HEK293 (cell line): ENCODE data around the gene KIFC1.

Source experiments
- CTCF ChIA-PET: fragments of 350-600 bp; formaldehyde crosslinking; extraction: SDS; loops from one replicate; lab custom pipeline; 2021; ENCODE audit warnings: antibody characterized with exemption; lab: Yijun Ruan, JAX
- POLR2A ChIA-PET: fragments of 300-600 bp; formaldehyde crosslinking; extraction: SDS; loops from one replicate; lab custom pipeline; 2020; ENCODE audit warnings: antibody characterized with exemption, inconsistent platforms; lab: Yijun Ruan, JAX
- H3K27ac ChIP-seq: fragments of 200-500 bp; sonication (Bioruptor generic); 2 replicates; pipeline ENCODE4 v1.5.1; 2014; ENCODE audit warnings: low read depth, low read length, control low read depth, inconsistent platforms; ENCODE audit errors: extremely low read depth
- H3K36me3 ChIP-seq, 2 experiments: fragments of 200-500 bp in 1 of 2; sonication (Bioruptor generic) in 1 of 2; 1 replicate in 1 of 2; 2 replicates in 1 of 2; pipeline ENCODE4 v1.5.1; 2014 to 2017; ENCODE audit warnings: inconsistent platforms in 2 of 2, low read length in 2 of 2; ENCODE audit not compliant: control insufficient read depth in 2 of 2, insufficient read depth in 1 of 2
- H3K4me1 ChIP-seq: fragments of 200-500 bp; sonication (Bioruptor generic); 2 replicates; pipeline ENCODE4 v1.5.1; 2014; ENCODE audit warnings: mild to moderate bottlenecking, low read length, inconsistent platforms; ENCODE audit not compliant: control insufficient read depth, insufficient read depth
- H3K4me3 ChIP-seq: 2 replicates; pipeline ENCODE4 v1.5.1; 2011; ENCODE audit warnings: low read depth, mild to moderate bottlenecking, control low read depth, low read length, moderate library complexity
- H3K9me3 ChIP-seq: fragments of 200-500 bp; sonication (Bioruptor generic); 2 replicates; pipeline ENCODE4 v1.5.1; 2014; ENCODE audit warnings: low read depth, low read length, inconsistent platforms; ENCODE audit not compliant: control insufficient read depth, insufficient read depth
- BCL11B ChIP-seq: fragments of 450-650 bp; formaldehyde crosslinking; IDR thresholded peaks from 2 replicates; pipeline ENCODE4 v1.5.1; 2016; ENCODE audit warnings: low read depth, missing biosample characterization, missing genetic modification characterization
- GLIS1 ChIP-seq: fragments of 450-650 bp; formaldehyde crosslinking; IDR thresholded peaks from 2 replicates; pipeline ENCODE4 v1.5.1; 2016; ENCODE audit warnings: missing biosample characterization, missing genetic modification characterization
- GLIS2 ChIP-seq: fragments of 450-650 bp; formaldehyde crosslinking; IDR thresholded peaks from 2 replicates; pipeline ENCODE4 v1.5.1; 2016; ENCODE audit warnings: missing biosample characterization, missing genetic modification characterization
- PRDM4 ChIP-seq: fragments of 450-650 bp; formaldehyde crosslinking; IDR thresholded peaks from 2 replicates; pipeline ENCODE4 v1.5.1; 2017; ENCODE audit warnings: missing biosample characterization, missing genetic modification characterization
- SCRT2 ChIP-seq: fragments of 450-650 bp; formaldehyde crosslinking; IDR thresholded peaks from 2 replicates; pipeline ENCODE4 v1.5.1; 2016; ENCODE audit warnings: missing biosample characterization, missing genetic modification characterization
- SP7 ChIP-seq: fragments of 450-650 bp; formaldehyde crosslinking; IDR thresholded peaks from 2 replicates; pipeline ENCODE4 v1.5.1; 2016; ENCODE audit warnings: missing biosample characterization, missing genetic modification characterization
- ZBTB1 ChIP-seq: fragments of 450-650 bp; formaldehyde crosslinking; IDR thresholded peaks from 2 replicates; pipeline ENCODE4 v1.5.1; 2016; ENCODE audit warnings: missing biosample characterization, missing genetic modification characterization
- ZIC2 ChIP-seq: fragments of 450-650 bp; formaldehyde crosslinking; IDR thresholded peaks from 2 replicates; pipeline ENCODE4 v1.5.1; 2016; ENCODE audit warnings: missing biosample characterization, missing genetic modification characterization
- ZNF112 ChIP-seq: fragments of 450-650 bp; formaldehyde crosslinking; IDR thresholded peaks from 2 replicates; pipeline ENCODE4 v1.5.0; 2017; ENCODE audit warnings: missing biosample characterization, missing genetic modification characterization
- ZNF132 ChIP-seq: fragments of 450-650 bp; formaldehyde crosslinking; IDR thresholded peaks from 2 replicates; pipeline ENCODE4 v1.5.1; 2017; ENCODE audit warnings: missing biosample characterization, missing genetic modification characterization, borderline replicate concordance
- ZNF157 ChIP-seq: fragments of 450-650 bp; formaldehyde crosslinking; IDR thresholded peaks from 2 replicates; pipeline ENCODE4 v1.5.1; 2016; ENCODE audit warnings: missing biosample characterization, missing genetic modification characterization
- ZNF169 ChIP-seq: fragments of 450-650 bp; formaldehyde crosslinking; IDR thresholded peaks from 2 replicates; pipeline ENCODE4 v1.5.1; 2016; ENCODE audit warnings: missing biosample characterization, missing genetic modification characterization
- ZNF341 ChIP-seq: fragments of 450-650 bp; formaldehyde crosslinking; IDR thresholded peaks from 2 replicates; pipeline ENCODE4; 2016; ENCODE audit warnings: low read depth, missing biosample characterization, missing genetic modification characterization
- ZNF350 ChIP-seq: fragments of 450-650 bp; formaldehyde crosslinking; IDR thresholded peaks from 2 replicates; pipeline ENCODE4 v1.5.0; 2017; ENCODE audit warnings: missing biosample characterization, mild to moderate bottlenecking, missing genetic modification characterization
- ZNF510 ChIP-seq: fragments of 450-650 bp; formaldehyde crosslinking; IDR thresholded peaks from 2 replicates; pipeline ENCODE4 v1.5.1; 2018; ENCODE audit warnings: mild to moderate bottlenecking, missing genetic modification characterization, missing biosample characterization; ENCODE audit not compliant: insufficient replicate concordance
- ZNF555 ChIP-seq: fragments of 450-650 bp; formaldehyde crosslinking; conservative IDR thresholded peaks from 2 replicates; pipeline ENCODE4 v1.5.1; 2017; ENCODE audit warnings: missing biosample characterization, mild to moderate bottlenecking, missing genetic modification characterization, inconsistent platforms
- ZNF558 ChIP-seq: fragments of 450-650 bp; formaldehyde crosslinking; IDR thresholded peaks from 2 replicates; pipeline ENCODE4 v1.5.1; 2016; ENCODE audit warnings: missing biosample characterization, missing genetic modification characterization
- ZNF654 ChIP-seq: fragments of 450-650 bp; formaldehyde crosslinking; IDR thresholded peaks from 2 replicates; pipeline ENCODE4 v1.5.1; 2016; ENCODE audit warnings: low read depth, missing biosample characterization, missing genetic modification characterization
- ZNF660 ChIP-seq: fragments of 450-650 bp; IDR thresholded peaks from 2 replicates; pipeline ENCODE4 v1.5.1; 2018; ENCODE audit warnings: missing biosample characterization, mild to moderate bottlenecking, missing genetic modification characterization
- ZNF670 ChIP-seq: fragments of 450-650 bp; formaldehyde crosslinking; IDR thresholded peaks from 2 replicates; pipeline ENCODE4 v1.5.1; 2016; ENCODE audit warnings: missing biosample characterization, missing genetic modification characterization, low read depth
- ZNF707 ChIP-seq: fragments of 450-650 bp; formaldehyde crosslinking; IDR thresholded peaks from 2 replicates; pipeline ENCODE4 v1.5.1; 2016; ENCODE audit warnings: missing biosample characterization, missing genetic modification characterization
- ZNF76 ChIP-seq: fragments of 450-650 bp; formaldehyde crosslinking; IDR thresholded peaks from 2 replicates; pipeline ENCODE4; 2016; ENCODE audit warnings: low read depth, missing biosample characterization, missing genetic modification characterization, borderline replicate concordance
- ZNF785 ChIP-seq: fragments of 450-650 bp; formaldehyde crosslinking; IDR thresholded peaks from 2 replicates; pipeline ENCODE4 v1.5.1; 2016; ENCODE audit warnings: missing biosample characterization, missing genetic modification characterization
- ZNF791 ChIP-seq: fragments of 450-650 bp; formaldehyde crosslinking; IDR thresholded peaks from 2 replicates; pipeline ENCODE4 v1.5.1; 2016; ENCODE audit warnings: missing biosample characterization, missing genetic modification characterization
- TF ChIP-seq, protein P1 (sequence below): fragments of 450-650 bp; formaldehyde crosslinking; IDR thresholded peaks from 2 replicates; pipeline ENCODE4 v1.5.1; 2016; ENCODE audit warnings: missing biosample characterization, missing genetic modification characterization, borderline replicate concordance

Gene KIFC1

DNA sequence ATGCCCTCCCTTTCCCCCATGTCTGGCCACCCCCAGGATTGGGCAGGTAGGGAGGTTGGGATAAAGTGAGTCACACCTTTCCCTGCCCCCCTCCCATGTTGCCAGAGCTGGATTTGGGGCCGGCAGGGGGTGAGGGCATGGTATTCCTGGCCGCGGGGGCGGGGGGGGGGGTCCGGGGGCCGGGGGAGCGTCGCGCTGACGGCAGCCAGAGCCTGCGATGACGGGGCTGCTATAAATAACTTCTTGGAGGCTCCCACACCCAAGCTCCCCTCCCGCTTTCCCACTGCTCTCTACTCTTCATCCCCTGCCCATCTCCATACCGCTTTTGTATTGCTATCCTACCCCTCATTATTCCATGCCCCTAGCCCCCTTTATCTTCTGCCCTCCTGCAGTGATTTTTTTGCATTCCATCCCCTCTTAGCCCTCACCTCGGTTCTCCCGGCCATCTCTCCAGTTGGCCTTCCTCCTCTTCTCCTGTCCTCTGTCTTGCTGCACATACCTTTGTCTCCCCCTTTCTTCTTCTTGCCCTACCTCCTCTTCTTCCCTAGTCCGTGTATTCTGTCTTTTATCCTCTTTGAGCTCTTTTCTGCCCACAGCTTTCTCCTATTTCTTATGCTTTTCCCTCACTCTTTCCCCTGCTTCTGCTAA, 42.0 kb downstream of the KIFC1 start (continued):
- TF ChIP-seq ZNF555 (tag by site-specific recombination) (no peak), ZNF510 (tag by site-specific recombination) (no peak), ZNF558 (tag by site-specific recombination) (no peak), ZNF707 (tag by site-specific recombination) (no peak), ZNF785 (tag by site-specific recombination) (no peak), SCRT2 (no peak), PRDM4 (tag by site-specific recombination) (no peak), GLIS2 (tag by site-specific recombination) (peak; percentile 47; the same call in 1 of the 2 replicates), ZIC2 (tag by site-specific recombination) (no peak), GLIS1 (tag by site-specific recombination) (peak; percentile 64), ZNF169 (tag by site-specific recombination) (no peak), ZNF654 (tag by site-specific recombination) (no peak), ZNF132 (no peak), SP7 (tag by site-specific recombination) (no peak), ZNF157 (tag by site-specific recombination) (no peak), ZBTB1 (tag by site-specific recombination) (no peak), ZNF112 (tag by site-specific recombination) (no peak), ZNF350 (tag by site-specific recombination) (no peak)
- TF ChIP-seq, protein P1, sequence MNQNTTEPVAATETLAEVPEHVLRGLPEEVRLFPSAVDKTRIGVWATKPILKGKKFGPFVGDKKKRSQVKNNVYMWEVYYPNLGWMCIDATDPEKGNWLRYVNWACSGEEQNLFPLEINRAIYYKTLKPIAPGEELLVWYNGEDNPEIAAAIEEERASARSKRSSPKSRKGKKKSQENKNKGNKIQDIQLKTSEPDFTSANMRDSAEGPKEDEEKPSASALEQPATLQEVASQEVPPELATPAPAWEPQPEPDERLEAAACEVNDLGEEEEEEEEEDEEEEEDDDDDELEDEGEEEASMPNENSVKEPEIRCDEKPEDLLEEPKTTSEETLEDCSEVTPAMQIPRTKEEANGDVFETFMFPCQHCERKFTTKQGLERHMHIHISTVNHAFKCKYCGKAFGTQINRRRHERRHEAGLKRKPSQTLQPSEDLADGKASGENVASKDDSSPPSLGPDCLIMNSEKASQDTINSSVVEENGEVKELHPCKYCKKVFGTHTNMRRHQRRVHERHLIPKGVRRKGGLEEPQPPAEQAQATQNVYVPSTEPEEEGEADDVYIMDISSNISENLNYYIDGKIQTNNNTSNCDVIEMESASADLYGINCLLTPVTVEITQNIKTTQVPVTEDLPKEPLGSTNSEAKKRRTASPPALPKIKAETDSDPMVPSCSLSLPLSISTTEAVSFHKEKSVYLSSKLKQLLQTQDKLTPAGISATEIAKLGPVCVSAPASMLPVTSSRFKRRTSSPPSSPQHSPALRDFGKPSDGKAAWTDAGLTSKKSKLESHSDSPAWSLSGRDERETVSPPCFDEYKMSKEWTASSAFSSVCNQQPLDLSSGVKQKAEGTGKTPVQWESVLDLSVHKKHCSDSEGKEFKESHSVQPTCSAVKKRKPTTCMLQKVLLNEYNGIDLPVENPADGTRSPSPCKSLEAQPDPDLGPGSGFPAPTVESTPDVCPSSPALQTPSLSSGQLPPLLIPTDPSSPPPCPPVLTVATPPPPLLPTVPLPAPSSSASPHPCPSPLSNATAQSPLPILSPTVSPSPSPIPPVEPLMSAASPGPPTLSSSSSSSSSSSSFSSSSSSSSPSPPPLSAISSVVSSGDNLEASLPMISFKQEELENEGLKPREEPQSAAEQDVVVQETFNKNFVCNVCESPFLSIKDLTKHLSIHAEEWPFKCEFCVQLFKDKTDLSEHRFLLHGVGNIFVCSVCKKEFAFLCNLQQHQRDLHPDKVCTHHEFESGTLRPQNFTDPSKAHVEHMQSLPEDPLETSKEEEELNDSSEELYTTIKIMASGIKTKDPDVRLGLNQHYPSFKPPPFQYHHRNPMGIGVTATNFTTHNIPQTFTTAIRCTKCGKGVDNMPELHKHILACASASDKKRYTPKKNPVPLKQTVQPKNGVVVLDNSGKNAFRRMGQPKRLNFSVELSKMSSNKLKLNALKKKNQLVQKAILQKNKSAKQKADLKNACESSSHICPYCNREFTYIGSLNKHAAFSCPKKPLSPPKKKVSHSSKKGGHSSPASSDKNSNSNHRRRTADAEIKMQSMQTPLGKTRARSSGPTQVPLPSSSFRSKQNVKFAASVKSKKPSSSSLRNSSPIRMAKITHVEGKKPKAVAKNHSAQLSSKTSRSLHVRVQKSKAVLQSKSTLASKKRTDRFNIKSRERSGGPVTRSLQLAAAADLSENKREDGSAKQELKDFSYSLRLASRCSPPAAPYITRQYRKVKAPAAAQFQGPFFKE: no peak
- TF ChIP-seq, all 188 proteins: peak for 13

DNA sequence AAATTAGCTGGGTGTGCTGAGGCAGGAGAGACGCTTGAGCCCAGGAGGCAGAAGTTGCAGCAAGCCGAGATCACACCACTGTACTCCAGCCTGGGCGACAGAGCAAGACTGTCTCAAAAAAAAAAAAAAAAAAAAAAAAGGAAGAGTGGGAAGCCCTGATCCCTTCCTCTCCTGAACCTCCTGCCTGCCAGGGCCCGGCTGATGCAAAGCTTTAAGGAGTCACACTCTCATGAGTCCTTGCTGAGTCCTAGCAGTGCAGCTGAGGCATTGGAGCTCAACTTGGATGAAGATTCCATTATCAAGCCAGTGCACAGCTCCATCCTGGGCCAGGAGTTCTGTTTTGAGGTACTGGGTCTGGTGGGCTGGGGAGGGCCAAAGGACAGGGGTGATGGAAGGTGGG, 43.3 kb downstream of the KIFC1 start:
- Histone ChIP-seq H3K36me3 (peaks cover 8 to 38% of the 10 kb centered on the region in 2 experiments; a peak in 2 of 3 replicates), H3K4me1 (peaks cover 10% of the 10 kb centered on the region), H3K9me3 (no peaks in the 10 kb centered on the region), H3K4me3 (no peak overlapping the region)
- TF ChIP-seq ZNF785 (tag by site-specific recombination): no peak
- TF ChIP-seq ZNF76: no peak
- no peak for TF ChIP-seq ZNF670
- no peak for TF ChIP-seq ZNF660 (tag by site-specific recombination)
- TF ChIP-seq ZNF791 (tag by site-specific recombination): no peak
- no peak for TF ChIP-seq PRDM4 (tag by site-specific recombination)
- no peak for TF ChIP-seq ZNF341 (tag by site-specific recombination)
- no peak for TF ChIP-seq BCL11B
- TF ChIP-seq, all 188 proteins: peak for 0
- POLR2A ChIA-PET: interaction anchor here (0.6 to 0.9 kb wide), 2 partner anchors 9 to 149 kb away, joined by 3 to 5 read pairs; no protein-coding TSS in a partner anchor
- no peak overlapping the region for H3K27ac ChIP-seq
- CTCF ChIA-PET: interaction anchor here (0.6 kb wide), 3 partner anchors 44 to 306 kb away, joined by 3 read pairs; no protein-coding TSS in a partner anchor
